GM19023 (cell line): ENCODE data around the gene PAK3.

Source experiments
- ATAC-seq: cut with Tn5 transposase; IDR thresholded peaks from one replicate; pipeline ENCODE4 v1.9.1; 2021; ENCODE audit warnings: mild to moderate bottlenecking, moderate library complexity; ENCODE audit not compliant: unreplicated experiment

The PAK3 gene

DNA sequence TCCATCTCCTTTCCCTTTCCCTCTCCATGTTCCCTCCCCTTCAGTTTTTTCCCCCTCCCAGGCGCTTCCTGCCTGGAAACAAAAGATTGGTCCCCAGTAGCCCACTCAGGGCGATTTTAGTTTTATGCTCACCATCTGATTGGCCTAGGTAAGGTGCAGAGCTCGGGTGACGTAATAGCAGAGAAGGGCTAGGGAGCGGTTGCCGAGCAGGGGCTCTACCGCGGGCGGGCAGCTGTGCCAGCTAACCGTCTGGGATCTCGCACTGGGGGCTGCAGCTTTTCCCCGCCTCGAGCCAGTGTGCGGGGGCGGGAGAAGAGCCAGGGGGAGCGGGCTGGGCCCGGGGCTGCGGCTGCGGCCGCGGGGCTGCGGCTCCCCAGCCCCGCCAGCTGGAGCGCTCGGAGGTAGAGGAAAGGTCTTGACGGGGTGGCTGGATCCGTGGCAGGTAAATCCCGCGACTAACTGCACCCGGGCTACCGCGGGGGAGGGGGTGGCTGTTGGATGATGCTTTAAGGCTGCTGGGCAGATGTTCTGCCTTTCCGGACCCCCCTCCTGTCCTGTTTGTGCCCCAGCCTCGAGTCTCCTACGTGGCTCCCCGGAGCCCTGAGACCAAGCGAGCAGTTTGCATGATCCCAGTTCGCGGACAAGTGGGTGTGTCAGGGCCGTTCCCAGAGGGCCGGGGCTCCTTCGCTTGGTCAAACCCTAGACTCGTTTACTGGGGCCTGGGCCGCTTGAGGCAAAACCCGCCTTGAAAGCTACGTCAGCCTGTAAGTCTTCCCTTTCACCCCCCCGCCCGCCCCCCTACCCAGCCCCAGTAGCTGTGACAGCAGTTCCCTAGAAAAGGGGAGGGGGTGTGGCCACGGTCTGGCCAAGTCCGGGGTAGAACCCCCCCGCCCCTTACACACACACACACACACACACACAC lies at the start of gene PAK3:
Gene PAK3, plus strand, starts transcription at position 218 of the 922 bp plus-strand sequence. CDS start 26,913 bp downstream, outside the sequence.
- peak; percentile 55 for ATAC-seq

DNA sequence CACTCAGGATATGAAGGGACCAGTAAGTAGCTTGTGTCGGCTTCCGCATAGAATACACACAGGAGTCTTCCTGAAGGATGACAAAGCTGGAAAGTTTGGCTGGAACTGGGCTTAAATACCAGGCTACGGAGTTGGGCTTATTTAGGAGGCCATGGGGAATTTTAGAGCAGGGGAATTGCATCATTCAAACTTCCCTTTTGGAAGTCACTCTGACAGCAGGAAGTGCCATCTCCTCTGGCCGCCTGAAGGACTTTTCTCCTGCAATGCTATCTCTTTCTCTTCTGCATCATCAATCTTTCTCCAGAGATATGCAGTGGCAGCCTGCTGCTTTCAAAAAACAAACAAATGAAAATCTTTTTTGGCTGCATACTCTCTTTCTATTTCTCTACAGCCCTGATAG lies 48.4 kb upstream of the PAK3 start:
- ATAC-seq = no peak

DNA sequence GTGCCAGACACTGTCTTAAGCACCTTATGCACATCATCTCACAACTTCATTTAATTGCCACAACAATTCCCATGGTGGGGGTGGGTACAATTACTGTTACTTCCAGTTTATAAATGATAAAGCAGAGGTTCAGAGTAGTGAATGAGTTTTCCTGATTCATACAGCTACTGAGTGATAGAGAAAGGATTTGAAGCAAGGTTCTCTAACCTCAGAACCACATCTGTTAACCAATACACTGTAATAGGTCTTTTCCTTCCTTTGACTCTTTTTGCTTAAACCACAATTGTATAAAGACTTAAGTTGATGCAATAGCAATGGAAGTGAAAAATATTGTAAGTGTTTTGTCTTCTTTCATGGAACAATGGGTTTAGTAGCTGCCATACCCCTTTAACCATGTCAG lies 43.5 kb upstream of the PAK3 start:
- no peak for ATAC-seq

DNA sequence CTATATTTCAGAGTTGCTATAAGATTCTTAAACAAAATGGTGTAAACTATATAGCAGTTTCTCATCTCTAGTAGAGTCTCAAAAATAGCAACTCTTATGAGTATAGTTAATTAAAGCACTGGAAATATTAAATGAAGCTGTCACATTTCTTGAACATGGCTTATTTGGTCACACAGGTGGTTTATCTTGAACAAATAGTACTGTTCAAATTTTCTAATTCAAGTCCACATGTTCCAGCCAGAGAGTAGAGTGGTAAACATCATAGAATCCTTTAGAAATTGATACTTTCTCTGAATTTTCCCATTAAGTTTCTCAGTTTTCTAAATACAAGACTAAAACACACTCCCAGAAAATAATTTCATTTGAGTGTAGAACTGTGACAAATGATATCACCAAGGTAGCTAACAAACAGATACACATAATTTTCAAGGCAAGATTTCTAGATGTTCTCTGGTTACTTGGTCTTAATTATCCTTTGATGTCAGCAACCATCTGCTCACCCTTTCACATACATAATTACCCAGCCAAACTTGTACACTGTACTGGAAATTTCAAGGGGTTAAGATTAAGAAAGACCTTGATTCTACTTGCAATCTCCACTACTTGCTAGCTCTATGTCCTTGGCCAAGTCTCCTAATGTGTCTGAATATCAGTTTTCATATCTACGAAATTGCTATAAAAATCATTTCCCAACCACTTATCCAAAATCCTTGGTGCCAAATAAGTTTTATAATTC lies 24.3 kb upstream of the PAK3 start:
- ATAC-seq = no peak

DNA sequence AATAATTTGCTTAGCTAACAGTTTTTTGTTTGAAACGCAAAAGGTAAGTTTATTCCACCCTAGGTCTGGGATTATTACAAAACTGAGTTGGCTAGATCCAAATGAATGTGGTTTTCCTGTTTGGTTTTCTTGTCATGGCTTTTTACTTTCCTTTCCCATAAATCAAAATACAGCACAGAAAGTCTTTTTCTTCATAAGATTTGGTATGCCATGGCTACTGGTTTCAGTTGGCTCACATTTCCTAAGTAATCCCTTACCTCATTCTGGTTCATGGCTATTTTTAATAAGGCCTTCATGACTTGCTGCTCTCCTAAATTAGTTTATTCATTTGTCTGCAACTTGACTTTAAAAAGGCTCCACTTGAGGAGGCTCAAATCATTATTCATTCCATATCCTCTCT lies 12.9 kb upstream of the PAK3 start:
- ATAC-seq = no peak

DNA sequence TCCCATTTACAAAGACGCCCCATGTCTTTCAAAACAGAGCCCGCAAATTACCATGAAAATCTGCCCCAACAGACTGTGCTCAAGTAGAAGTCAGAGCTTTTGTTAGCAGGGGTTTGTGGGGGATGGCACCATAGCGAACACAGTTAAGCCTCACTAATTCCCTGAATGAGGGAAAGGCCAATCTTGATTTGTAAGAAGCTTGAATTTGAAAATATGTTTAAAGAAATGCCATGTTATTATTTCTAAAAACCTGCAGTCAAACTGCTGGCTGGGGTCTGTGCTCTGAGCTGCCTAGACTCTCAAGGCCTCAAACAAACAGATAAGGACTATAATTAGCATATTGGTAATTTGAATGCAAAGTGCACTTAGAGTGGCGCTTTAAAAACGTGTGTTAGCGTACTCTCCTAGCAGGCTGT lies 9.4 kb upstream of the PAK3 start:
- no peak for ATAC-seq

DNA sequence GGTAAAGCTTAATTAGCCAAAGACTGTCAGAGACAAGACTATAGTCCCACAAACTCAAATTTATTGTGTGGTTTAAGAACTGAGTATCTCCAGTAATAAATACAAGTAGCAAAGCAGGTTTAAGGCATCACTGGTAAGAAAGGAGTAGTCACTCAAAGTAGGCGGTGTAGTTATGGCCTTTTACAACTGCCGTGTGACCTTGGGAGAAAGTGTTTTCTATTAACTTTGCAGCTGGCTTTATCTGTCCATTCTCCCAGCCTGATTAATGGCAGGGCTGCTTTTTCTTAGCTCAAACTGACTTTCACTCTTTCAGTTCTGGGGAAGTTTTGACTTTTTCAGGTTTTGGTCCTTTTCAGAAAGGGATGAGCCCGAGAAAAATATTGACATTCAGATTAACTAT lies 7.4 kb upstream of the PAK3 start:
- ATAC-seq = no peak

DNA sequence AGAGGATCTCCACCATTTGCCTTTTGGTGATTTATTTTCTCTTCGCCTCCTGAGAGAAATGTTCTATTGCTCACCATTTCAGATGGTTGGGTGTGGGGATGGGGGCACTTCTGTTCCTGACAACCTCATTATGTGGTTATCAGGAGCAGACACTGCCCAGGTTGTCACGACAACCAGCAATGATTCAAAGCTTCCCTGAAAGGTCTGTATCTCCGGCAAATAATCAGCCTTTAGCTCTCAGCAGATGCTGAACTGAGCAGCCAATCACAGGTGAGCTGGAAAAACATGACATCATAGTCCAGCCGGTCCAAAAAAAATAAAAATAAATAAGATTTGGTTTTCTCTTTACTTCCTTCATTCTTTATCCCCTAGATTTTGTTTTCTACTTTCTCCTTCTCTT lies 5.5 kb upstream of the PAK3 start:
- ATAC-seq = no peak

DNA sequence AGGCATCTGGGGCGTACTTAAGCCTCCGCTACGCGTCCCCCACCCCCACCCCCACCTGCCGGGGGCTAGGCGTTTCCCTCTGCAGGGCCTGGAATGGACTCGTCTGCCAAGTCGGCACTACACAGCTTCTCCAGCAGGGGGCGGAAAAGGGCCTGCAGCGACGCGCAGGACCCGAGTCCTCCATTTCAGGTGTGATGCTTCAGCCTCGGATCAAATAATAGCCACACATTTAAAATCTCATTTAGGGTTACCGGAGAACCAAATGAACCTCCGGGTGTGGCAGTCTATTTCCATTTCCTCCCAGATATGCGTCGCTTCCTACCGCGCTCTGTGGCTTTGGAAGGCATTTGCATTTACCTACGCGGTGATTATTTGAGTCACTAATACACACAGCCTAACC lies 2.9 kb downstream of the PAK3 start:
- peak; percentile 59 for ATAC-seq

DNA sequence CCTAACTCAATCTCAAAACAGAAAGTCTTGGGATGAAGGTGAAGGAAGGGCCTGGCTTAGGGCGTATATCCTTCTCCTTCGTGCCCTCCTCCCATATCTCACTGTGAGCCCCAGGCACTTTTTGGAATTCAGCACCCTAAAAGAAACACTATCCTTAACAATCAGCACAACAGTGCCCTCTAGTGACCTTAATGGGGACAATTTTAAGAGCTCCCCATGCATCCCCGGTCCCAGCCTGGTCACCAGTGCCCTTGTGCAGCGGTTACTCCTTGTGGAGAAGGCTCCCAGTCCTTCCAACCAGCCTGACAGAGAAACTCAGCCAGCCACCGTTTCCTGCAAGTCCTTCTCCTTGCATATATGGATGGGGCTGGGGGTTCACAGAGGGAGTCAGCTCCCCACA lies 4.2 kb downstream of the PAK3 start:
- ATAC-seq = peak; percentile 54

DNA sequence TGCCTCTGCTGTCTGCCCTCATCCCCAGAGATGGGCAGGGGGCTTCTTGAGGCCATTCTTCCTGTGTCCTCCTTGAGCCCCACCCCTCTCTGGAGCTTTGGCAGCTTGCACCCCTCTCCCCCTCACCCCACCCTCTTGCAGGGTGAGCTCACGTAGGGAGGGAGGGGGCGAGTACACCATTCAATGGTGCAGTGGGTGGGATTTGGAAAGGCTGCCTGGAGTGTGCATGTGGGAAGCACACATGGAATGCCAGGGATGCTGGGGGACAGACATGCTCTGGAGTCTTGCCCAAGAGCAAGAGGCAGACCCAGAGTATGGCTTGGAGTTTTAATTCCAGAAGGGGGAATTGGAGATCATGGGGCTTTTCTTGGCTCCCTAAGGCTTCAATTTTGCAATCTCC lies 5.6 kb downstream of the PAK3 start:
- no peak for ATAC-seq

DNA sequence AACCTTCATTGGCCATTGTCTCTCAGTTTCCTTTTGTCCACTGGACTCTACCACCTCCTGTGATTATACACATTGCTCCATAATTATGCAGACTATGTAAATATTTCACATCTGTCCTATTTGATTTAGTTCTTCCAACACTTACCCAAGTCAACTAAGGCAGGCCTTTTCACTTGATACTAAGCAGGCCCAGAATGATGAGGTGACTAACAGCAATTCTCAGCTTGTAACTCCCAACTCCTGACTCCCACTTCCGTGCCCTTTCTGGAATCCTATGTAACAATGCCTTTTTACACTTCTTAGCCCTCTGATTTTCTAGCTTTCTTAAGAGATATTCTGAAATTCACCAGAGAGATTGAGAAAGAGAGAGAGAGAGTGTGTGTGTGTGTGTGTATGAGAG lies 6.6 kb downstream of the PAK3 start:
- ATAC-seq = no peak

DNA sequence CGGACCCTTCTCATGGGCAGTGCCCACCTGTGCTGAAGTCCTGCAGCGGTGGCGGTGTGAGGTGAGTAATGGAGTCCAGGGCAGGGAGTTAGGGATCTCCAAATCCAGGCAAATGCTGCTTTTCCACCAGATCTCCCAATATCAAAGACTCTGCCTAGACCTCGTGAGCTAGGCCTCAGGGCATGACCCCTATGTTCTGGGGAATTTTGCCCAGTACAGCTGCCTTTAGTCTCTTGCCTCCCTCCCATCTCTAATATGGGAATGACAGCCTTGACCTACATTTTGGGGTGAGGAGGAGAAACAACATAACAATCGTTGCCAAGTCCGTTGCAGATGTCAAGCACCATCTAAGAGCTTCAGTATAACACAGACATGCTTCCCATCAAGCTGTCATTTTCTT lies 7.3 kb downstream of the PAK3 start:
- ATAC-seq = no peak

DNA sequence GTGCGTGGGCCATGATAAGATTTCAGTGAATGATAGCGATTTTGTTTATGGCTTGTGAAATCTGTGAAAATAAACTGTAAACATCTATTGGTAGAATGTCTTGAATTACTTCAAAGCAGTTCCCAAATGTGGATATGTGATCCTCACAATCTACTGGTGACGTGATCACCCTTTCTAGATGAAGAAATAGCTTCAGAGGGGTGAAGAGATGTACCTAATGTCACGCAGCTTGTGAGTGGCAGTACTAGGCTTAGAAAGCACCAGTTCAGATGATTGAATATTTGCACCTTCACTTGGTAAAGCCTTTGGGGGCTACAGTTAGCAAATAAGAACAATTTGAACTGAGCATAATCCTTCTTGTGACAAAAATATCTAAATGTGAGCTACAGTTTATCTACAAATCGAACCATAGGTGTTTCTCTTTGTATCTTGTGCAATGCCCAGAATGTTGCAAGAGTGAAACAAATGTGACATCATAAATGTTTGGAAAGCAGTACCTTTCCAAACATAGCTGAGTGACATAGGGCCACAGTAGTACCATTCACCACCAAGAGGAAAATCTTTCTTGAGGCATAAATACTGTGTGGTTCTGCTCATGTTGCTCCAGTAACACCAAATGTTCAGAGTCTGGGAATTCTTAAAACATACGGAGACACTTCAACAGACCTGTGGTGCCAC lies 14.2 kb downstream of the PAK3 start:
- ATAC-seq = no peak

DNA sequence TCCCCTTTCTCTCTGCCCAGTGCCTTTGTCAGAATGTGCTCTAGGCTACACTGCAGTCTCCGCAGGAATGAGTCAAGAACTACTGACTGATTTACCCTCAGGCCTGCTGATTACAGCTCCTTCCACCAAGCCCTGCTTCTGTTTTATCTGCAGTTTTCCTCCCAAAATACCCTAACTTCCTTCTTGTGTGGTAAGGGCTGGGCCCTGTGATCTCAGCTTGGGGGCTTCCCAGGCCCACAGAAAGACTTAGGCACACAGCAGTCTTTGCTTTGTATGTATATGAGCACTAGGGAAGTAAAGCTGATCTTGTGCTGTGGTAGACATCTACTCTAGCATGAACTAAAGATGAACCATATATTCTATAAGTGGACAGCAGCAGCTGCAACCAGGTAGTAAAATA lies 18.8 kb downstream of the PAK3 start:
- no peak for ATAC-seq

DNA sequence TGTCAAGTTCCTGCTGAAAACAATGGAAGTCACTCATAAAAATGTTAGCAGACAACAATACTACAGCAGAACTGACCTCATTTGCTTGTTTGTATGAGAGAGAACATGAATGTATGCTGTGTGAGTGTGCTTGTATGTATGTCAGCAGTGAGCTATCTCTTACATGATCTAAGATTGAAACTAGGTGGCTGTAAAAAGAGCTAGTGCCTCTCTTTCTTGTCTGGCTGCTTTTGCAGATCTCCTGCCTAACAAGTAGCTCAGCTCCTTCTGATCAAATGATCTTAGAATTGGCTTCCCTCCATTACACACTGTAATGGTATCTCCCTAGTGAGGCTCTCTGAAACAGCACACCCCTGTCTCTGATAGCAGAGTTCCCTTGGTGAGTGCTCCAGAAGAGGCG lies 20.7 kb downstream of the PAK3 start:
- no peak for ATAC-seq

DNA sequence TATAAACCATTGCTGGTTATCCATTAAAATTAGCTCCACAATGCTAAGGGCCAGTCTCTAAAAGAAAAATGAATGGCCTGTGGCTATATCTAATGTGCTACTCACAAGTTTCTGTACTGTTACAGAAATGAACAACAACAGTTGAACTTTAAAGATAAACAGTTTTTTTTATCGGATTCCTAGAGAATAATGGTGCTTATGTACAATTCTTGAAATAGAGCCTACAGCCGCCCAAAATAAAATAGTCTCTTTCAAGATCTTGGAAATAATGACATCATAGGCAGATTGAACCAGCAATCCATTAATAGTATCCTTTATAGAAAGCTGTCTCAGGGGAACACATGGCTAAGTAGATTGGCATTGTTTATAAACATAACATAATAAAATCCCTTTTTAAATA lies 23.4 kb downstream of the PAK3 start:
- ATAC-seq = no peak

DNA sequence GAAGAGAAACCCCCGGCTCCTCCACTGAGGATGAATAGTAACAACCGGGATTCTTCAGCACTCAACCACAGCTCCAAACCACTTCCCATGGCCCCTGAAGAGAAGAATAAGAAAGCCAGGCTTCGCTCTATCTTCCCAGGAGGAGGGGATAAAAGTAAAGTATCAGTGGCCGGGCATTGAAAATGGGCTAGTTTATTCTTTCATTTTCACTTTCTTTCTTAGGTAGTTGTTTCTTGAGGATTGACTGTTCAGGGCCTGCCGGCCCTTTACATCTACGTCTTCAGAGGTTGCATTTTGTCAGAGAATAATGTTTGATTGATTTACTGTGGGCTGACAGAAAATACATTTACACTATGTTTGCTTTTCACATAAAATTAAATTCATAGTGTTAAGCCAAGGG lies 27.1 kb downstream of the PAK3 start:
- peak; percentile 72 for ATAC-seq

DNA sequence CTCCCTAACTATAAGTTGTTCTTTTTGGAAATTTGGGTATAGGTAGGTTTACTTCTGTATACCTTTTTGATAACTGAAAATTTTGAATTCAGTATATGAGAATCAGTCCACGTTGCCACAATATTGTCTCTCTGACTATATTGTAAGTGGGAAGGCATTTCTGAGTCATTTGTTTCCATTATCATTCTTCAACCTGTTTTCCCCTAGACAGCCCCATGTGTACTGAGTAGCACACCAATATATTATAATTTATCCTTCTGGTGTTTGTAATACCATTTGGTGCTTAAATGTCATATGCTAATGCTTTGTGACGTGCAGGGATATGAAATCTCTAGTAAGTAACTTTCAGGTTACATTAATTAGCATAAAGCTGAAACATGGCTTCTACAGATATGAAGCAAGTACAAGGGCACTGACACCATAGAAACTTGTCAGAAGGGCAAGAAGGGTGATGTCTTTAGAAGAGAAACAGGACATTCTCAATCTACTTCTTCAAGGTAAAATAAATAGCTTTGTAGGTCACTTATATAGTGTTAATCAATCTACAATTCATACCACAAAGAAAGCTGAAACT lies 27.7 kb downstream of the PAK3 start:
- ATAC-seq = peak; percentile 53

DNA sequence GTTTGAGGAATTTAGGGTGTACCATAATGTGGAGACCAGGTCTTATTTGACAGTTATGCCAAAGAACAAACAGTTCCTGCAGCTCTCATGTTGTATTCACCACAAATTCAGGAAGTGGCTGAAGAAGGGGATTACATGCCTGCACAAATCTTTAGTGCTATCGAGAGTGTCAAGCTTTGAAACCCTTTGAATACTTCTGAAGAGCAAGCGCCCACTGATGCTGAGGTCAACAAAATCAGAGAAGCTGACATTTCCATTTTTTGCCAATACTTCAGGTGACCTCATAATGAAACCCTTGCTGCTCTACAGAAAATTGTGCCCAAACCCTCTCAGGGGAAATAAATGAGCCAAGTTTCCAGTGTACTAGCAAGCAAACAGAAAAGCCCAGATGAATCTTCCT lies 28.4 kb downstream of the PAK3 start:
- ATAC-seq = no peak

DNA sequence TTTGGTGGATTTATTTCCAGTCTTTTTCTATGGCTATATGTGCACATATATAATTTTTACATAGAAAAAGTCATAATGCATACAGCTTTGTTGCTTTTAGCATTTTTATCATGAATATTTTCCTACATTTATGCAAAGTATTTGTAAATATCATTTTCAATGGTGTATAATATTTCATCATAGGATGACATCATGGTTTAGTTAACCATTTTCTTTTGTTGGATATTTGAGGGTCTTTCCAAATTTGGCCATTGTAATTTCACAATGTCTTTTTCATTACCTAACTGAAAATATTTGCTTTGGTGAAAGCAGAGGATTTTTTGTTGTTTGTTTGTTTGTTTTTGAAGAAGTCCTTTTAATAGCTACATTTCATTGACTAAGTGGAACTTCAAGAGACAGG lies 31.0 kb downstream of the PAK3 start:
- ATAC-seq = no peak
